GM19468 (cell line): ENCODE data around the gene SPOCD1.

Experiments used
- ATAC-seq: cut with Tn5 transposase; IDR thresholded peaks from one replicate; pipeline ENCODE4 v1.9.1; 2021; ENCODE audit warnings: mild to moderate bottlenecking, moderate library complexity, moderate number of reproducible peaks; ENCODE audit not compliant: unreplicated experiment; ENCODE audit errors: extremely low read depth

Gene SPOCD1

DNA sequence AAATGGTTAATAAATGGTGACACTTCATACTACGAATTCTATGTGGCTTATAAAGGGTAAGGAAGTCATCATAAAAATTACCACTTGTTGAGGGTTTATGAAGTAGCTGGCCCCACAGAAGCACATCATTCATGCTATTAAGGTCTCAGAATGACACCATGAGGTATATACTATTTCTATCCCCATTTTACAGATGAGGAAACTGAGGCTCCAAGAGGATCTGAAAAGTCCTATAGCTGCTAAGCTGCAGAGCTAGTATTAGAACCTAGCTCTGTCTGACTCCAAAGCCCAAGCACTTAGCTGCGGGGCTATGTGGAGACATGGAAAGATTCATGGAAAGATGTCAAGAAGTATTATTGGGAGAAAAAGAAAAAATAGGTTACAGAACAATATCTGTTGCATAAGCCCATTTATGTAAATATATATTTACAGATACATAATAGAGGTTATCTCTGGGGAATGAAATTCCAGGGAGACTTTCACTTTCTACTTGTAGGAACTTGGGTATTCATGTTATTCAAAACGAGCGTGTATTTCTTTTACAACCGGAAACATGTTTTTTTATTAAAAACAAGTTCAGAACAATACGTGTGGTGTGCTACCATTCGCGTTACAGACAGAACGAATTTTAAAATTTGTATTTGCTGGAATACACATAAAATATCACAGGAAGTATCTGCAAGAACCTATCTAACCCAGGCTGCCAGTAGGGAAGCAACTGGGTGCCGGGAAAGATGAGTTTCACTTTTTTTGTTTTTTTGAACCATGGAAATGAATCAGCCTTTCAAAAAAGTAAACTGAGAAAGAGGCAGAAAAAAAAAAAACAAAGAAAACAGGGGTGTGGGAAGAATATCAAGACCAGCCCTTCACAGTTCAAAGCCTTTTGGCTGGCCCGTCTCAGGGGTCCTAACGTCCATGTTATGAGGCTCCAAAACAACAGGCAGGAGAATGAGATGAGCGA, 13.4 kb downstream of the SPOCD1 start:
- no peak for ATAC-seq

DNA sequence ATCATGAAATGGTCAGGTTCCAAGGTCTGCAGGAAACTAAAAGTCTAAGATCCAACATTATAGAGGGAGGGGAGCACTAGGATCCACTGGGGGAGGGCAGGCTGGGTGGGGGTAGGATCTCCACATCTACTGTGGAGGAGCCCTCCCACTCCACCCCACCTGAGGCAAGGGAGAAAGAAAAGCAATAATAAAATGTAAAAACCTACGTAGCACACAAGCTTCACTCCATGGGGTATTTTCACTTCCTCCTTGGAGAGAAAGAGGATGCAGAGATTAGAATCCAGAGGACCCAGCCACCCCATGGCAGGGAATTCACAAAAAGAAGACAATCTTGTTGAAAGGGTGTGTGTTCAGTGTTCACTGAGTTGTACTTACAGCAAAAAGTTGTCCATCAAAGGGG, 14.4 kb downstream of the SPOCD1 start:
- ATAC-seq, result no peak

GRCh38 chr1:31800674-31800967, 15.2 kb downstream of the SPOCD1 start:
- no peak for ATAC-seq

DNA sequence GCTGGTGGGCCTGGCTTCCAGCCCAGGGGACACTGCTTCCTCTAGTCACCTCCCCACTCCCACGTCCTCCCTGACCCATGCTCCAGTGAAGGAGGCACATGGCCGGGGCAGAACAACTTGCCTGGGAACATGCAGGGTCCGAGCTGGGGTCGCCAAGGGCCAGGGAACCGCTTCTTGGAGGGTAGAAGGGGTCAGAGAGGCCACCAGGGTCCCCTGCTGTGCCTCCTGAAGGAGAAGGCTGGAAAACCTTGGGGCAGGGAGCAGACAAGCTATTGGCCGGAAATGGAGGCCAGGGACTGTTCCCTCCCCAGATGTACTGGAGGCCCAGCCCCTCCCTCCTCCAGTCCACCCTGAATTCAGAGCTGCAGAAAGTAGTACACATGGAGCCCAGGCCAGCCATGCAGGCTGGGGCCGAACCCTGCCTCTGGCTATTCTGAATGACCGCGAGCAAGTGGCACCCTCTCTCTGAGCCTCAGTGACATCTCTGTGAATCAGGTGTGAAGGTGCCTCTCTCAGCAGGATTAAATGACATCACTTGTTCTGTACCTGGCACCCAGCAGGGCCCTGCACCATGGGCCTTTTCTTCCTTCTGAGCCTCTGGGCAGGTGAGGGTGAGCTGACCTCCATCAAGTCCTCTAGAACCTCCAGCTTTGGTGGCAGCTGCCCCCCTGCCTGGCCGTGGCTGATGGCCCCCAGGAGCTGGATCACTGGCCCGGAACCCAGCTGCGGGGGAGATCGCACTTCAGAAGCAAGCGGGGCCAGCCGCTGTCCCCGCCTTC, 15.7 kb downstream of the SPOCD1 start:
- no peak for ATAC-seq

- no peak for ATAC-seq
Observed at GRCh38 chr1:31799196-31799894, 16.5 kb downstream of the SPOCD1 start.

DNA sequence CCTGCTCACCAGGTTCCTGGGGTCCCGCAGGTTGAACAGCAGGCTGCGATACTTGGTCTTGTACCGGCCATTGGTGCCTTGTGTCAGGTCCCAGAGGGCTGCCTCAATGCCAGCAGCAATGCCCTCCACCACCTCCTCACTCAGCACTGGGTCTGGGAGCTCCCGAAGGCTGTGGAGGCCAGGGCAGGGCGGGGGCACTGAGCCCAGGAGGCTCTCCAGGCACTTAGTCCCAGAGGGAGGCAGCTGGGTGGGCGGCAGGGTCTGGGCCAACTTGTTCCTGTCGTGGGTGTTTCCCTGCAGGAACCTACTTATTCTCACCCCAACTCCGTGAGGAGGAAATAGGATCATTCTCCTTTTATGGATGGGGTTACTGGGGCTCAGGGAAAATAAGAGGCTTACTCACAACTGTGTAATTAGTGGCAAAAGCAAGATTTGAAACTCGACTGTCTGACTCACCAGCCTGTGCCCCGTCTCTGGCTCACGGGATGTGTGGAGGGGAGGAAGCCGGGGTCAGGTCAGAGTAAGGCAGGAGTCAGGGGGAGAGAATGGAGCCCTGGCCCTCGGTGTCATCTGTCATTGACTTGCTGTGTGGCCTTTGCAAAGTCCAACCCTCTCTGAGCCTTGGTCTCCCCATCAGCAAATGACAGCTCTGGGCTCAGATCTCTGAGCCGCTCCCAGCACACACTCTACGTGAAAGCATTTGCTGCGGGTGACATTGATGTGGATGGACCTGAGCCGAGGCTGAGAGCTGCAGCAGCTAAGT, 17.2 kb downstream of the SPOCD1 start:
- ATAC-seq, result no peak

- ATAC-seq, result no peak
Observed at GRCh38 chr1:31798086-31798432, 17.8 kb downstream of the SPOCD1 start.

DNA sequence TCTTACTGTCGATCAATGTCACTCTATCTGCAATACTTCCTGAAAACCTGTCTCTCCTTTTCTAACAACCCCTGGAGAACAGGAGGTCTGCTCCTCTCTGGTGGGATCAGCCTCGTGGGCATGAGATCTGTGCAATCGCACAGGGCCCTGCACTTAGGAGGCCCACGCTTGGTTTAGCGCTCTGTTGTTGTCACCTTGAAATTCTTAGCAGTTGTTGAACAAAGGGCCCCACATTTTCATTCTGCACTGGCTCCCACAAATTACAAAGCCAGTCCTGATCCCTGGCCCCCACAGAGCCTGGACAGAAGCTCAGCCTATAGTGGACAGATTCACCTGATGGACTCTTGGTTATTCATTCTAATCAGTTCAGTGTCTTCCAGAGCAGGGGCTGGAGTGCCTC, 18.6 kb downstream of the SPOCD1 start:
- ATAC-seq, result no peak

- no peak for ATAC-seq
Observed at GRCh38 chr1:31796707-31797106, 19.1 kb downstream of the SPOCD1 start.

- no peak for ATAC-seq
Observed at GRCh38 chr1:31795801-31796621, 19.8 kb downstream of the SPOCD1 start.

GRCh38 chr1:31795096-31795675, 20.6 kb downstream of the SPOCD1 start:
- no peak for ATAC-seq

DNA sequence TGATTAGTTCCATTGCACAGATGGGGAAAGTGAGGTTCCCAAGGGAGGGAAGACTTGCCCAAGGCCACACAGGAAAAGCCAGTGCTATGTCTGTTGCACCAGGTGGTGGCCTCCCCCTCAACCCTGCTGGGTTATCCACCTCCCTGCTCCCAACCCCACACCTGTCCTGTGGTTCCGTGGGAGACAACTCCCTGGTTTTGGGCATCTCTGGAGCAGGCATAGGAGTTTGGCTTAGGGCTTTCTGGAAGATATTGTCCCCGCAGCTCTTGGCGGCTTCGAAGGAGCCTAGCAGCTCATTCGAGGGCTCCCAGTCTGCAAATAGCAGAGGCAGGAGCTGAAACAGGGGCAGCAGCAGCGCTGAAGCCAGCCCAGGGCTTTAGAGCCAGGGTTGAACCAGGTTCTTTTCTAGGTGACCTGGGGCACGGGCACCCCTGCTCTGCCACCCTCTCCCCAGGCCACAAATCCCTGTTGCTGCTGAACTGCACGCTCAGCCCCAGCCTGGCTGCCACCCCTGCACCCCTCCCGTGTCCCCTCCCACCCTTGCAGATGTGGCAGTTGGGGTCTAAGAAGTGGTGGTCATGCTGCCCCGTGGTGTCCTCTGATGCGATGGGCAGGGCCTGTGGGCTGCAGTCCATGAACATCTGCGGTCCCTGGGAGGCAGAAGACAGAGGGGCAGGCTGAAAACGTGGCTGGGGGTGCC, 22.1 kb downstream of the SPOCD1 start:
- no peak for ATAC-seq

GRCh38 chr1:31793086-31793485, 22.7 kb downstream of the SPOCD1 start:
- ATAC-seq, result no peak

DNA sequence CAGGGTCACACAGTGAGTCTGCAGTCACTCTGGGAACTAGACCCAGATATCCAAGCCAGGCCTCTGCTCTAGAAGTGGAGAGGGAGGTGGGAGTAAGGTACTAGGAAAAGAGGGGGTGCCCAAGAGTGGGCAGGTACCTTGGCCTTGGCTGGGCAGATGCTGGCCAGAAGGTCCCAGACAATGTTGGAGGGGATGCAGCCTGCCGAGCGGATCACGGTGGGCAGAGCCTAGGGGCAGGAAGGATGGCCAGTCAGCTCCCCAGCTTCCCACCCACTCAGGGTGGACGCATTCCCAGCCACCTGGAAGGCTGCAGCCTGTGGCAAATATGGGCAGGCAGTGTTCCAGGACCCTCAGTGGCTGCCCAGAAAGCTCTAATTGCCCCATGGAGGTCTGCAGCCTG, 23.3 kb downstream of the SPOCD1 start:
- no peak for ATAC-seq

DNA sequence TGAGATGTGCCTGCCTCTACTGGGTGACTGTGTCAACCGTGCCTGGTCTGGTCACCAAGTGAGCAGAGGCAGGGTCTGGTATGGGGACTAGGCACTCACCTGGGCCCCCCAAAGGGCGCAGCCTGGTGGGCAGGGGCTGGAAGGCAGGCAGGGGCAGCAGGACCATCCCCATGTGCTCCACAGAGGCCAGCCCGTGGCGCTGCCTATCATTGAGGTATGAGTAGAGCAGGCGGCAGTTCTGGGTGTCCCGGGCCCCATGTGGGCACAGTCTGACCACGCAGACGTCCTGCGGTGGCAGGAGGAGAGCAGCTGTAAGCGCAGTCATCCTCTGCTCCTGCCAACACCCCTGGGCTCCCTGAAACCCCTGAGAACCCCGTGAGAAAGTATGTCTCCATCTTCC, 23.7 kb downstream of the SPOCD1 start:
- ATAC-seq, result no peak

DNA sequence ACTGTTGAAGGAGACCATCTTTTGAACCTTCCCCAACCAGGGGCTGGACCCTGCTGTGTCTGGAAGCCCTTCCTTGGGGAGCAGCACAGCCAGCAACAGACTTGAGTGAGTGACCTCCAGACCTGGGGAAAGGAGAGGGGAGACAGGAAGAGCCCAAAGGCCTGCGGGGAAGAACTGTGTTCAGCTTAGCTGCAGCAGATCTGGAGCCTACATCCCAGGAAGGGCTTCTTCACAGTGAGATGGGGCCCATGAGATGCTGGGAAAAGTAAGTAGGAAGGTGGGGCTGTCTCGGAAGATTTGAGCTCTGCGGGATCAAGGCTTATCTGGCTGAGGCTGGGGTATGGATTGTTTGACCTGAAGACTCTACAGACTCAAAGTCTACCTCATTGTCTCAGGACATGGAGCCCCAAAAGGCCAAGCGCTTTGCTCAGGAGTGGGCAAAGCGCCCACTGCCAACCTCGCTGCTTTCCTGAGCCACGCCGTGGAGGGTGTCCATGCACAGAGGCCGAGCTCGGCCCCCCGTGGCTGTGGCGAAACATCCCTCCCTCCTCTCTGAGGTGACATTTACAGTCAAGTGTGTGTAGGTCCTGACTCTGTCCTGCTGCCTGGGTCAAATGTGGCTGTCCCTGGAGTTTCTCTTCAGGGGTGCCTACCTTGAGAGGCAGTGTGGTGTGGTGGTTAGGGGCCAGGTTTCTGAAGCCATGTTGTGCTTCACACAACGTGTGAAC, 24.5 kb downstream of the SPOCD1 start:
- ATAC-seq, result no peak

DNA sequence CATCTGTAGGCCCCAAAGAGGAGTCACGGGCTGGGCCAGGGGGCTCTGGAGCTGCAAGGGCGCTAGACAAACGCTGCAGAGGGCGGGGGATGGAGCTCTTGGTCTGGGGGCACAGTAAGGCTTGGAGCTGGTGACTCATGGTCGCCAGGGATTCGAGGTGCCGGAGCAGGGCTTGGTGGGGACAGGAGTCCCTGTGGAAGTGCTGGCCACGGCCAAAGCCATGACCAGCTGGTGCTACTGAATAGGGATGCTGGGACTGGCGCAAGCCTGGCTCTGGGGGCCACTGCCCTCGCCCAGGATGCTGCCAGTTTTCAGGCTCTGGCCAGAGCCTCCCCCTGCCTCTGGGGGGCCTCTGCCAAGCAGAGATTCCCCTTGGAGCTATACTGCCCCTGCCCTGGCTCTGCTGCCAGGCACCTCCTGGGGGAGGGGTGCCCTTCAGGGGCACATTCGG, 25.2 kb downstream of the SPOCD1 start:
- ATAC-seq, result no peak

DNA sequence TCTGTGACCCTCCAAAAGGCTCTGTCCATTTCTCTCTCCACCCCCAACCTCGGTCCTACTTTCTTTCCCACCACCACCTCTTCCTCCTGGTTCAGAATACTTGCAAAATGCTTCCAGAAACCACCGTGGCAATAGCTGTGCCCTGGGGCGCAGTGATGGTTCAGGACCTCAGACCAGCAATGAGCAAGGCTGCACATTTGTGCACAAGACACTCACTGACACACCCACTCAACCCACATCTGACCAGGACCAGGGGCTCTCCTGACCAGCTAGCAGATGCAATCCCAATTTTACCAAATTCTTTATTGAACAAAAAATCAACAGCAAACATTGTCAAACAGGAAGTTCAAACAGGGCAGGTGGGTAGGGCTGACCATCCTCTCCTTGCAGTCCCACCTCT, 25.7 kb downstream of the SPOCD1 start:
- no peak for ATAC-seq
